ENCODE data around the gene ELMO3. TPM values are rescaled to one million over a fixed set of nuclear protein-coding genes. Genes with fewer than 3 reads are reported as not detected.

ELMO3 gene
- total RNA-seq, 1 experiment from 2014 or later, result 8.6 TPM

DNA sequence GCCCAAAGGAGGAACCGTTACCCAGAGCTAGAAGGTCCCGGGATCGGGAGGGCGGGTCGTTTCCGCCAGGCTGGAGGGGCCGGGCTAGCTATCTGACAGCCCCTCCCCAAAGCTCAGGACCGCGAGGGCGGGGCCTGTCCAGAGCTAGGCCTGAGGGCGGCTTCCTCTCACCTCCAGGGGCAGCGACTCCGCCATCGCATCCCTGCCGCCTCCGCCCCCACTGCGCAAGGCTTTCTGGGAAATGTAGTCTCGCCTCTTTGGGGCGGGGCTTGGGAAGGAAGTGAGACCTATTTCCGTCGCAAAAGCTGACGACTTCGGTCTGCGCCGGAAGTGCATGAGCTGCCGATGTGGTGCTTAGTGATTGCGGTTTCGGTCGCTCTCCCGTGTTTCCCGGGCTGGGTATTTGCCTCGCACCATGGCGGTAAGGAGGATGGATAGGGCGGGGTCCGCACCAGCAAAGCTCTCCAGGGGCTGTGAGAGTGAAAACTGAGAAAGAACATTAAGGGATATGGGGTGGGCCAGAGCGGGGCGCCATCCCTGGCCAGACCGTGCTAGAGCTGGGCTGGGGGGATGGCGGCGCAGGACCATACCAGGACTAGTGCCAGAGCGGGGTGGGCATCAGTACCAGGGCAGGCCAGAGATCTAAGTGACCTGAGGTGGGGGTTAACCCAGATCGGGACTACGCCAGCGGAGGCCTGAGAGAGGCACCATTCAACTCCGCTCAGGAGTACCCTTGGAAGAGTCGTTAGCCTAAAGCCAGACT, 28.1 kb downstream of the ELMO3 start, which contains the start of gene TMEM208:
TSS of gene TMEM208 (plus strand) at position 327 of the 763 bp plus-strand sequence. CDS start at position 416, 89 bp downstream.
- peaks cover 13 to 47% (median 45%) of the 10 kb centered on the region in 3 experiments; a peak in 6 of 7 replicates for H3K36me3 Mint-ChIP-seq (ENCODE audit: insufficient read depth in 1 of 3, low read depth in 3 of 3)
- Histone ChIP-seq H3K9me3 (ENCODE audit: control insufficient read depth, low read depth, low read length) (no peaks in the 10 kb centered on the region), H4K91ac (ENCODE audit: insufficient read length, low read depth, low read length) (no peak within 1 kb of the TSS), H3T11ph (ENCODE audit: low read length) (no peak within 1 kb of the TSS), H3K23ac (ENCODE audit: insufficient read length, low read depth, low read length) (no peak within 1 kb of the TSS), H3K18ac (ENCODE audit: insufficient read length, low read depth, low read length) (peak within 1 kb of the TSS; percentile 91), H3K4me1 (ENCODE audit: insufficient read depth, low read length) (peaks cover 4% of the 10 kb centered on the region), H4K20me1 (ENCODE audit: control insufficient read depth, insufficient read depth, insufficient read length) (no peaks in the 10 kb centered on the region), H3K14ac (ENCODE audit: insufficient read depth, low read length) (no peak within 1 kb of the TSS; the same call in 1 of the 2 replicates), H4K8ac (replicated peaks; ENCODE audit: insufficient read length, low read depth, low read length) (peak within 1 kb of the TSS; percentile 52), H2BK5ac (ENCODE audit: insufficient read length, low read length) (no peak within 1 kb of the TSS), H3K4me2 (ENCODE audit: insufficient read depth, insufficient read length, low read length) (peak within 1 kb of the TSS; percentile 98), H2AFZ (ENCODE audit: low read length) (no peak within 1 kb of the TSS), H3K79me2 (ENCODE audit: insufficient read depth, low read length) (peaks cover 5% of the 10 kb centered on the region; the same call in 1 of the 2 replicates), H2BK15ac (ENCODE audit: low read depth, low read length) (no peak within 1 kb of the TSS), H3K9ac (ENCODE audit: extremely low read depth, insufficient read length, low read length) (peak within 1 kb of the TSS; percentile 86), H3K56ac (ENCODE audit: insufficient read length, low read depth, low read length) (no peak within 1 kb of the TSS), H3K27me3 (ENCODE audit: insufficient read depth, low read length) (no peaks in the 10 kb centered on the region), H2BK120ac (ENCODE audit: low read depth, low read length, poor library complexity, severe bottlenecking) (no peak within 1 kb of the TSS), H2BK20ac (ENCODE audit: low read depth, low read length, poor library complexity, severe bottlenecking) (no peak within 1 kb of the TSS), H4K5ac (ENCODE audit: insufficient read length, low read depth, low read length) (no peak within 1 kb of the TSS), H3K79me1 (ENCODE audit: insufficient read depth, low read depth, low read length, poor library complexity, severe bottlenecking) (peaks cover 3% of the 10 kb centered on the region), H3K4ac (ENCODE audit: low read depth, low read length) (no peak within 1 kb of the TSS), H2AK5ac (ENCODE audit: insufficient read length, low read length) (no peak within 1 kb of the TSS), H3K23me2 (ENCODE audit: insufficient read length, low read depth, low read length, poor library complexity, severe bottlenecking) (peaks cover 15% of the 10 kb centered on the region), H3K27ac (ENCODE audit: insufficient read length, low read depth, low read length) (no peak within 1 kb of the TSS), H2BK12ac (ENCODE audit: insufficient read length, low read depth, low read length) (no peak within 1 kb of the TSS)
- peaks cover 17 to 20% of the 10 kb centered on the region in 2 experiments for H3K4me1 Mint-ChIP-seq
- WGBS (ENCODE audit: extremely low coverage, insufficient read length, low lambda C conversion rate), result no CpG with 5 or more reads among the region's 46 CpGs
- TF ChIP-seq, protein P1, sequence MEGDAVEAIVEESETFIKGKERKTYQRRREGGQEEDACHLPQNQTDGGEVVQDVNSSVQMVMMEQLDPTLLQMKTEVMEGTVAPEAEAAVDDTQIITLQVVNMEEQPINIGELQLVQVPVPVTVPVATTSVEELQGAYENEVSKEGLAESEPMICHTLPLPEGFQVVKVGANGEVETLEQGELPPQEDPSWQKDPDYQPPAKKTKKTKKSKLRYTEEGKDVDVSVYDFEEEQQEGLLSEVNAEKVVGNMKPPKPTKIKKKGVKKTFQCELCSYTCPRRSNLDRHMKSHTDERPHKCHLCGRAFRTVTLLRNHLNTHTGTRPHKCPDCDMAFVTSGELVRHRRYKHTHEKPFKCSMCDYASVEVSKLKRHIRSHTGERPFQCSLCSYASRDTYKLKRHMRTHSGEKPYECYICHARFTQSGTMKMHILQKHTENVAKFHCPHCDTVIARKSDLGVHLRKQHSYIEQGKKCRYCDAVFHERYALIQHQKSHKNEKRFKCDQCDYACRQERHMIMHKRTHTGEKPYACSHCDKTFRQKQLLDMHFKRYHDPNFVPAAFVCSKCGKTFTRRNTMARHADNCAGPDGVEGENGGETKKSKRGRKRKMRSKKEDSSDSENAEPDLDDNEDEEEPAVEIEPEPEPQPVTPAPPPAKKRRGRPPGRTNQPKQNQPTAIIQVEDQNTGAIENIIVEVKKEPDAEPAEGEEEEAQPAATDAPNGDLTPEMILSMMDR (conservative IDR thresholded peaks at IDR 0.05), result 0 out of 3 replicates have a peak, but pooled peaks have one; percentile 26
- H3K27me3 Mint-ChIP-seq (ENCODE audit: low read depth), result peaks cover 16% of the 10 kb centered on the region
- peak within 1 kb of the TSS; percentile 97 to 99 (median 98) for H3K27ac Mint-ChIP-seq
- peak; percentile 99 for DNase-seq
- no peaks in the 10 kb centered on the region; a peak in 1 of 5 replicates for H3K9me3 Mint-ChIP-seq
- H3K4me3 Mint-ChIP-seq, result peak within 1 kb of the TSS; percentile 99 to 100

All from H9 (cell line).